GM21423 (cell line): ENCODE data around the gene IRF2BPL.

ENCODE experiments used
- ATAC-seq: cut with Tn5 transposase; IDR thresholded peaks from one replicate; pipeline ENCODE4 v1.9.1; 2021; ENCODE audit warnings: mild to moderate bottlenecking, moderate library complexity; ENCODE audit not compliant: unreplicated experiment

IRF2BPL gene

GRCh38 chr14:77055306-77055705, 26.8 kb upstream of the IRF2BPL start:
- no peak for ATAC-seq

DNA sequence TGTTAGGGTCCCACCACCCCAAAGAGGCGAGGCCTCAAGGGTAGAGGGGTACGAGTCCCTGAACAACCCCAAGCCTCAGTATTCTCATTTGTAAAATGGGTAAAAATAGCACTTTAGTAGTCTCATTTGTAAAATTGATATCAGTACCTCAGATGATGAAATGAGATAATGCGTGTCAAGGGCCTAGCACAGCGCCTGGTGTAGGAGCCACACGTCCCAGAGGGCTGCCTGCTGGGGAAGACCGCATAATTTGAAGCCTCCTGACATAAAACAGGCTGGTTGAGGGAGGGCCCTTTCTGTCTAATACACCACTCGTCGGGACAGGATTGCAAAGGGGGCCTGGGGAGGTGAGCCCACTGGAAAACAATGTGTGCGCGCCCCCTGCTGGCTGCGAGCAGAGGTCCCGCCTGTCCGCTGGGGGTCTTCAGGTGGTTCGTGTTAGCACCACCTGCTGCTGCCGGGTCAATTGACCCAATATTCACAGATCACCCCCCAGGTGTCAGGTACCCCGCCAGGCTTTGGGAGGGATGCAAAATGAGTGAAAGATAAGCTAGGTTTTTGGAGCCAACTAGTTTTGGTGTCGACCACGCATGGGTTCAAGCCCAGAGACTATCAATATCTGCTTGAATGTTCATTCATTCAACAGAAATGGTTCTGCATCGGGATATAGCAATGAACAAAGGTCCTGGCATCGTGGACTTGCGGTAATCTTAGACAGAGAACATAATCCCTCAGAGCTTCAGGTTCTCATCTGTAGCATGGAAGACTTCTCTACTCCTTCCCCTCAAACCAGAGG, 24.7 kb upstream of the IRF2BPL start:
- peak; percentile 69 for ATAC-seq

DNA sequence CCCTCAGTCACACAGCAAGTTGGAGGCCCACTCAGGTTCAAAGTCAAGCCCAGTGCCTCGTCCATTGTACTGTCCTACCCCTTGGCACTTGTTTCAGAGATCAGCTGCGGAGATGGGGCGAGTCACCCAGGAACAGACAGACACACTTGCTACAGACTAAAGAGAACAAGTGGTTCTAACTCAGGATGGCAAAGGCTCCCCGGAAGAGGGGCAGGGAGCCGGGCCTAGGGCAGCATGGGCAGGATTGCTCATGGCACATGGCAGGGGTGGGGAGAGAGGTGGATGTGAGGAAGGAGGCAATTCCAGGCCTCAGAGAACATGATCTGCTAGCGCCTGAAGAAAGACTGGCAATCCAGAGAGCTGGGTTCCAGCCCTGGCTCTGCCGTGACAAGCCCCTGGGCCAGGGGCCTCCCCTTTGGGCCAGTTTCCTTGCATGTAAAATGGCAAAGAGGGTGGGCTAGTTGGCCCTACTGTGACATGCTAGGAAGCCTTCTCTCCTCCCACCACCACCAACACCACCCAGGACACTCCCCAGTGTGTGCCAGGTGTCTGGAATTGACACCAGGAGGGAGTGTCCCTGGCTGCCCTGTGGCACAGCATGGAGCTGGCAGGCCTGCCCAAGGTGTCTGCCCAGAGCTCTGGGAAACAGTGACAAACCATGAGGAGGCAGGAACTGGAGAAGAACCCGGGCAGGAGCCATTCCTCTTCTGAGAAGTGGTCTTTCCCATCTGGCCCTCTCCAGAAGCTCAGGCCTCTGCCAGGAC, 24.0 kb upstream of the IRF2BPL start:
- no peak for ATAC-seq

- ATAC-seq, result no peak
Observed at GRCh38 chr14:77051116-77051515, 22.6 kb upstream of the IRF2BPL start.

GRCh38 chr14:77046721-77047120, 18.2 kb upstream of the IRF2BPL start:
- ATAC-seq, result no peak

- no peak for ATAC-seq
Observed at GRCh38 chr14:77045238-77046162, 17.0 kb upstream of the IRF2BPL start.

- no peak for ATAC-seq
Observed at GRCh38 chr14:77044783-77045237, 16.3 kb upstream of the IRF2BPL start.

DNA sequence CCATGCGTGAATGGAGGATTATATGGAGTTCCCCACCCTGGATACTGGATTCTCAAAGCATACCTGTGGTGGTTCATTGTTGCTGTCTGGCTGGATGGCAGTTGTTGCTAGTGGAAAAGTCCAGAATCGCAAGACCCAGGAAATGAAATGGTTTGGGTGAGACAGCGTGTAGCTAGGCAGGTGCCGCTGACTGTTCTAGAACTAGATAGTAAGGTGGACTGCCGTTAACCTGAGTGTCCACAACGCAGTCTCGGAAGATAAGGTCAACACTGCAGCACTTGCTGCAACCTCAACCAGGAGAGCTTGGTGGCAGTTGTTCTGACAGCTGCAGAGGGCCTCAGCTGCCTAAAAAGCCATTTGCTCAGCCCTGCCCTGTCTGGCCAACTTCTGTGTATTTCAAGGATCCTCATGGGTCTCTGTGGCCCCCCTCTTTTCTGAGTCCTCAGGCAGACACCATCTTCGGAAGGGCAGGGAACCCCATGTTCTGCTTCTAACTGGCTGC, 15.5 kb upstream of the IRF2BPL start:
- ATAC-seq, result no peak

DNA sequence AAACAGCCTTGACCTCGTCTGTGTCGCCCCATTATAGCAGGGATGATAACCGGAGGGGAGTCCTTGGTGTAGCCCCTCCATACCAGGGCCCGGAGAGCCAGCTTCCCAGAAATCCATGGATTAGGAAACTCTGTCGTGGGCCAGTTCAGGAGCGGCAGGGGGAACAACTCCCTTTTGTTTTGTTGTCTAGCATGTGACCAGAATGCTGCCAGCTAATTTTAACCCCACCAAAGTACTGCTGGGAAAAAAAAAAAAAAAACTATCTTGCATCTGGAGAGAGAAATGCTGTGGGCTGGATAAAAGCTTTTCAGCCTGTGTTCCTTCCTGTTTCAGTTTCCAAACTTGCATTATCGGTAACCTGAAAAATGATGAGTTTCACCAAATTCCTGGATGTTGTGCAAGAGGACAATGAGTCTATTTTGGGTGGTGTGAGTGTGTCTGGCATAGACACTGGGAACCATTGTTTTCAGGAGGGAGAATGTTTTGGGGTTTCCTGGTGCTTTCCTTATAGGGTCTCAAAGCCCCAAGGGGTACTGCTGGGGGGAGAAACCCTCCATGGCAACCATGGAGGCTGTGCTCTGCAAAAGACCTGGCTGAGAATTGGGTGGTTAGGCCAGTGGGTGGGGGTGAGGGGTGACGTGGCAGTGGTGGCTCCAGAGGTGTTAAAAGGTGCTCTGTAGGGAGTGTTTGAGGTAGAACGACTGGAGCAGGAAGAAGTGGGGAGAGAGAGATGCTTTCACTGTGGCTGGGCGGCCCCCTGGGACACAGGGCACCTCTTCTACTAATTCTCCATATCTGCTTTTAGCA, 14.9 kb upstream of the IRF2BPL start:
- ATAC-seq, result peak; percentile 23

GRCh38 chr14:77041881-77042545, 13.5 kb upstream of the IRF2BPL start:
- ATAC-seq, result no peak

DNA sequence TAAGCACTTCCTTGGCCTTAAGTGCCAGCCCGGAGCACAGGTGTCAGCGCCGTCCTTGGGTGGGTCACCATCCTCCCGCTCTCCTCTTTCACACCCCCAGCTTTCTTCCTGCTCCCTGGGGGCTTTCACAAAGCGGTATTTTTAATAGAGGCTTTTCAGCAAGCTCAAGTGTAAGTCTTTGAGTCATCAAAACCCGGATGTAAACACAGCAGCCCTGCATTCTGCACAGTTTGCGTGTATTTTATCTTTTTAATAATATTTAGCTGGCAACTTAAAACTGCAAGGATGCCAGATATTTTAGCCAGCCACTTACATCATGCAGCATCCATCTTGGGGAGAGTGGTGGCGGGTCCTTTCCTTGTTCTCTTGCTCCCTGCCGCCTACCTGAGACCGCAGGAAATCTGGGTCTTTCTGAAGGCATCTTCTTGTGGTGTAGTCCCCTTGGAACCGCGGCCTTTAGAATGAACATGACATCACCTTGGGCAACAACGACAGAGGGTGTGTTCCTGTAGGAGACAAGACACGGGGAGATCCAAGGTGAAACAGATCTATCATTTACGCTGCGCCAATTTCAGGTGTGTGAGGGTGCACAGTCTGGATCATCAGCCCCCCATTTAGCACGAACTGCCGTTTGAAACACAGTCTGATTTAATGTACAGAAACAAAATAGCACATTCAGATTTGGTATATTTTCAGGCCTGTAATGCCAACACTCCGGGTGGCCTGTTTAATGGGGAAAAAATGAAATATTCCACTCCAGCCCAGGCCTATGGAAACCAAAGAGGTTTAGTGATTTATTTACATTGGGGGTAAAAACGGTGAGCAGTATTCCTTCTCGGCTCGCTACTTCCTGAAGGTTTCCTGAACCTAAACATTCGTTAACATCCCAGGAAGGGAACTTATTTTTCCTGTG, 12.5 kb upstream of the IRF2BPL start:
- ATAC-seq, result no peak

DNA sequence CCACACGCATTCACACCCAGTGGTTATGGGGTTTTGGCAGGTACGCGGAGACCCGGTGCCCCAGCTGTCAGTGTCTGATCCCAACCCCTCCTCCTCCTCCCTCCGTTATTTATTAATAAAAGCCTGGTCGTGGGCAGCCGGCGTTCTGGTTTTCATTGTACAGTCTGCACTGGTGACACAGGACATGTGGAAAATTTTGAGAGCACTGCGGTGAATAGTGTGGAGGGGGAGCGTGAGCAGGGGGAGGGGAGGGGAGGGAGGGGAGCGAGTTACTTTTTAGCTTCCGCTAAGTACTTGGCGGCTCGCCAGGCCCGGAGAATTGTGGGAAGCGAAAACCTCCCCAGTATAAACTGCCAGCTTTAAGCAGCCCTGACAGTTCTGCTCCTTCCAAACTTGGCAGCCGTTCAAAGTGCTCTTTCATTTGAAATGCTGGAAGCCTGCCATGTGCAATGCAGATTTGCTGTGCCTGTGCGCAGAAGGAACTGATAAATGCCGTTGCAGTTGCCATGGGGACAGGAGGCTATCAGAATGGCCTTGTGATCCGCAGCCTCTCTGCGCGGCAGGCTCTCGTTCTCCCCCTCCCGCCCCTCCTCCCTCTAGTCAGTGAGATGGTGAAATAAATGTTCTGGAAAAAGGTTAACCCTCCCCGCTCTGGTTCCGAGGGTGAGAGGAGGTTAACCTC, 11.7 kb upstream of the IRF2BPL start:
- peak; percentile 58 for ATAC-seq

GRCh38 chr14:77039285-77040058, 11.0 kb upstream of the IRF2BPL start:
- ATAC-seq, result peak; percentile 5

- no peak for ATAC-seq
Observed at GRCh38 chr14:77037938-77038568, 9.5 kb upstream of the IRF2BPL start.

- ATAC-seq, result no peak
Observed at GRCh38 chr14:77037215-77037937, 8.9 kb upstream of the IRF2BPL start.
